Glomerular endothelial cell (primary cell): ENCODE measurements around the gene GLG1. TPM values are rescaled to one million over a fixed set of nuclear protein-coding genes. Genes with fewer than 3 reads are reported as not detected.

Experiments used
- DNase-seq: peaks from one replicate; pipeline ENCODE4 v3.0.0-alpha.2; 2011; ENCODE audit warnings: low read depth, low spot score; ENCODE audit errors: extremely low read depth
- total RNA-seq: library from RNA; depleted of rRNA; stranded (reverse); fragments of >200 nt; gene quantifications from 2 replicates; pipeline ENCODE4 v1.2.3, GENCODE V29; 2015

GLG1 gene
- total RNA-seq, 1 donor from 2014 or later: 253 TPM

DNA sequence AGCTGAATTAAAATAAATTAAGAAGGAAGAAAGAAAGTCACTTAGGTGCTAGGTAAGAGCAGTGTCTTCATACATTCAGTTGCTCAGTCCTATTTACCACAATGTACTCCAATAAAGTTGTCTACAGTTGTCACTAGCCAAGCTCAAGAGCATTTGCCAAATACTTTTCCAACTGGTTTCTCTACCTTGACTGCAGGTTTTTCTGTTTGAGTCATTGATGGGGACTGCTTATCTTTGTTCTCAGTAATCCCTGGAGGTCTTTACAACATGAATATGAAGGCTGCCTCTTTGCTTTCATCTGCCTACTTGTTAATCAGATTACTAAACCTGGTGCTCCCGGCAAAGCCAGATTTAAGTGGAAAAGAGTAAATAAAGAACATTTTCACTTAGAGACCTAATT, 121.0 kb downstream of the GLG1 start:
- DNase-seq: no peak

DNA sequence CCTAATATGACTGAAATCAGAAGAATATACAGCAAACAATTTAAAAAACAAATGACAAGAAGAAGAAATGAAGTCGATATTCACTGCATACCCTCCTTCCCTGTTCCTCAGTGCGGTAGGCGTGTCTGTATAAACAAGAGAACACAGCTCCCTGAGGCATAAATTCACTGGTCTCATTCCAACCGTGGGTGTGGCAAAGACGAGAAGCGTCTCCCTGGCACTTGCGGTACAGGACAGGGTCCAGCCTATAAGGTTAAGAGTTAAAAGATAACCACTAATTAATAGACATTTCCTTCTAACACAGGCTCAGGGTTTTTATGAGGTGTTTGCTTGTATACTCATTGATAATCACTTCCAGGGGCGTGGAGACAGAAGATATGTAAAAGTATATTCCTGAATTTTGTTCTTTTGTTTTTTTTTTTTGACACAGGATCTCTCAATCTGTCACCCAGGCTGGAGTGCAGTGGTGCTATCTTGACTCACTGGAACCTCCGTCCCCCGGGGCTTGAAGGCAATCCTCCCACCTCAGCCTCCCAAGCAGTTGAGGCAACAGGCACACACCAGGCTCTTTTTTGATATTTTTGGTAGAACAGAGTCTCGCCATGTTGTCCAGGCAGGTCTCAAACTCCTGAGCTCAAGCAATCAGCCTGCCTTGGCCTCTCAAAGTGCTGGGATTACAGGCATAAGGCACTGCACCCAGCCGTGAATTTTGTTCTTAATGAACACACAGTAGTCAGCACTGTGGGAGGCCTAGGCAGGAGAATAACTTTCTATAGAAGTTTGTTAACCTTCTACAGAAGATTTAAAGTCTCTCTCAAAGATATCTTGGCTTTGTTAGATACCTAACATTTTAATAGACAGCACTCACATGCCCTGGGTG, 126.5 kb downstream of the GLG1 start:
- DNase-seq: no peak

DNA sequence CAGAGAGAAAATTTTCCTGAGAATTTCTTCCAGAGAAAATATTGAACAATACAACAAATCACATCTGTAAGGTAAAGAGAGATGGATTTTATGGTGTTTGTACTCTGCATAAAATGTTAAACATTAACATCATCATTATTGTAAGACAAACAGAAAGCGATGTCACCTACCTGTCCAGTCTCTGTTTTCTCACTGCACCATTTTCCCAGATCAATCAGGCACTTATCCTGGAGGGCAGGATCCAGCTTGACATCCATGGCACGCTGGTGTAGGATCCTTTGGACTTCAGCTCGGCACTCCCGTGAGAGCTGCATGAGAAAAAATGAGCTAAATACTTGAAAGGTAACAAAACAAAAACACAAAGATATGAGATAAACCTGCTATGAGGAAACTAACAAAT, 129.7 kb downstream of the GLG1 start:
- no peak for DNase-seq

DNA sequence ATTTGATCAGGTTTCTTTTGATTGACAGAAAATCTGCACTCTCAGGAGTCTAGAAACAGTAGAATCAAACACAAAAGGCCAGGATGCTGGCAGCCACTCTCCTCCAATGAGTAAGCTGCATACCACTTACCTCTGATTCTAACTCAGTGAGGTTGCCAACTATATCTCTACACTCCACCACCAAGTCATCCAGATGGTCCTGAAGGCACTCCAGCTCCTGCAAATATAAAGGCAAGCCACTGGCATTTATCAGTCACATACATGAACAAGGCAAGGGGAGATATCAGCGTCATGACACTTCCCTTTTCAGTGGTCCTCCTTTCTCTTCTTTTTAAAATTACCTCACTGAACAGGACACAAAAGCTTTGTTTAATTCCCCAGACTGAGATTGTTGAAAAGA, 132.5 kb downstream of the GLG1 start:
- DNase-seq: no peak

DNA sequence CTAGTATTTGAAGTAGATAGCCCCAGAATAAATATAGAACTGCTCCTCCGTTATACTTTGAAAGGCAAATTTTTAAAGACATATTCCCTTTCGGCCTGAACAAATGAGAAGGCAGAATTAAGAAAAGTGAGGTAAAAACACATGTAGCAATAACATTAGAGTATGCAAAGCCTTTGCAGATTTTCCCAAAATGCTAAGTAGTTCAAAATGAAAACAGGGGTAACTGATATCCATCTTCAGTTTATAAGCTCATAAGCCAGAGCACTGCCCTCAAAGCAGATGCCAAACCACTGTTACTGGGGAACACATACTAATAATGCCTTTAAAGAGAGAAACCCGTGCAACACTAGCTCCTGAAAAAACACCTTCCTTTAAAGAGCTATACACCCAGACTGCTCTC, 134.4 kb downstream of the GLG1 start:
- no peak for DNase-seq

DNA sequence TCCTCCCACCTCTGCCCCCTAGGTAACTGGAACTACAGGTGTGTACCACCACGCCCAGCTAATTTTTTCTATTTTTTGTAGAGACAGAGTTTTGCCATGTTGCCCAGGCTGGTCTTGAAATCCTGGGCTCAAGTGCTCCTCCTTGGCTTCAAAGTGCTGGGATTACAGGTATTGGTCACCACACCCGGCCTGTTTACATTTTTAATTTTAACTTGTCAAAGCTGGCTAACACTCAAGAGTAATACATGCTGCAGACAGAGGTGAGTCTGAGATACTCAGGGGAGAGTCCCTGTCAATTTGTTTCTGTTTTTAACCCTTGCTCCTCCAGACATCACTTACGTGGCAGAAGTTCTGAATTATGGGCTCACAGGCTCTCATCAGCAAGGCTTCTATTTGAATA, 134.9 kb downstream of the GLG1 start:
- no peak for DNase-seq

DNA sequence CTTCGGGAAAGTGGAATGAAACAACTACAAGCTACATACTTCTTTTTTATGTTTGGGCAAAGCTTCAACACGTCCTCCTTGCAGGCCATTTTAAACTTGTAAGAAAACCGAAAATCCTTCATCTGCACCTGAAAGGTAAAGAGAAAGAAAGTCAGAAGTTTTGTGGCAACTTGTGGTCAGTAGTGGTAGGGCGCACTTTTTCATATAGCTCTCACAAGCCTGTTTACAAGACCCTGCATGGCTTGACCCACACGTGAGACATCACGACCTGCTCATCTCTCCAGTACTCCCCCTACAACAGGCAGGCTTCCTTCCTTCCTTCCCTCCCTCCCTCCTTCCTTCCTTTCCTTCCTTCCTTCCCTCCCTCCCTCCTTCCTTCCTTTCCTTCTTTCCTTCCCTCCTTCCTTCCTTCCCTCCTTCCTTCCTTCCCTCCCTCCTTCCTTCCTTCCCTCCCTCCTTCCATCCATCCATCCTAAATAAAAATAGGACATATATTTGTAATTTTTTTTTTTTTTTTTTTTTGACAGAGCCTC, 136.9 kb downstream of the GLG1 start:
- no peak for DNase-seq

DNA sequence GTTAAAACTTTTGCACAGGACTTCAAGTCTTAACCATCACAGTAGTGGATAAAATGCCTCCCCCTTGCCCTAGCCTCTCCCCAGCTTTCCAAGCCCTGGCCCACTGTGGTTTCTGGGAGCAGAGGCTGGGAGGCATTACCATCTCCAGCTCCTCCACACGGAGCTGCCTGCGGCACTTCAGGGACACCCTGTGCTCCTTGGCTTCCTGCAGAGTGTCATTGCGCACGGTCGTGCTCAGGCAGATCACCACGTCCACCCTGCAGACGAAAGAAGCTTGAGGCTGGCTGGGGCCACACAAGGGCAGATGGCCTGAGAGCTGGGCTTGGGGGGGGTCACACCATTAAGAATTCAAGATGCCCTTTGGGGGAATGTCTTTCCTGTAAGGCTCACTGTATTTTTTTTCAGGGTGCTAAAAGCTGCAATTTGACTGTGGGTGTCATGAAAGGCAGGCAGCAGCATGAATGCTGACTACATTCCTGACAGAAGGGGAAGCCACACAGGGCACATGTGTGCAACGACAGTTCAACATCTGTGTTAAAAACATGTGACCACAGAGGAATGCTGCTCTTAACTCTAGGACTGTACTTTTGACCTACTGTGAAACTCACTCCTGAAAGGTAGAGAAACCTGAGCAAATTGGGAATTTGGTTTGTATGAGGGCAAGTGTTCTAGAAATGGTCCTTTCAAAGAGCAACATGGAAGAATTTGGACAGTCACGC, 137.9 kb downstream of the GLG1 start:
- no peak for DNase-seq

DNA sequence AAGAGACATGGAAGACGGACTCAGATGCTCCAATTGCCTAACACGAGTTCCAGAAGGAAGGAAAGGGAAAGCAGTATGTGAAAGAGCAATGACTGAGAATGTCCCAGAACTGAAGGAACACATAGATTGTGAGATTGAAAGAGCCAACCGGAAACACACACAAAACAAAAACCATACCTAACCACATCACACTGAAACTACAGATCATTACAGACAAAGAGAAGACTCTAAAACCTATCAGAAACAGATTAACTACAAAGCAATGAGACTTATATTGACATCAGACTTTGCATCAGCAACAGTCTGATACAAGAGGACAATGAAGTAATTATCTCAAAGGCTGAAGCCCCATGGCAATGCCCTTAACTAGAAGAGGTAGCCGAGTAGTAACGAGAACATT, 140.0 kb downstream of the GLG1 start:
- DNase-seq: no peak

DNA sequence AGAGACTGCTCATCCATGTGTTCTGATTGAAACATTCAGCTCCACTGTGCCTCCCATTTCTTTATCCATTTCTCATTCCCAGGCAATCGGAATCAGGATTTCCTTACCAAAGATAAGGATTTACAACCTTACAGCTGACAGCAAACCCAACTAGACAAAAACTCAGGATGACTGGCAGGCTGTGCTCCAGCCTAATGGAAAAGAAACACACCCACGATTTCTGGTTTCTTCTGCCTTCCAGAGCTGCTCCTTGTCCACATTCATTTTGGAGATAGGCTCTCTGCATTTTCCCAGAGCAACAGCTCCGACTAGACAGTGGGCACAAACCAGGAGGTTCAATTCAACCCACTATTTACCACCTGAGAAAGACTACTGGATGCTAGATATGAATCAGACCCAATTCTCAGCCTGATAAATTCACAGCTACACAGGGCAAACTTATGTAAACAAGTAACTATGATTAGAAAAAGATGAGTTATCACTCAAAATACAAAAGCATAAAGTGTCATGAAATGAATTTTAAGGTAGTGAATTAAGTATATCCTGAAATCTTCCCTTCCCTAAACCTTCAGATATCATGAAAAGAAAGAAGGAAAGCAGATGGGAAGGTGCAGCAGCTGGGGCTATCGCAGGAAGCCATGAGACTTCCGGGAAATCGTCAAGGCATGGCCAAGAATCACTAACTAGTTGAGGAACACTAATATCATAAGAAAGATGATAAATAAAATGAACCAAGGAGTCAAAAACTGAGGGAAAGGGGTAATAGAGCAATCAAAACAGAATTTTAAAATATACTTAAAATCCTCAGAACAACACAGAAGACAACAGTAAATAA, 140.8 kb downstream of the GLG1 start:
- no peak for DNase-seq

DNA sequence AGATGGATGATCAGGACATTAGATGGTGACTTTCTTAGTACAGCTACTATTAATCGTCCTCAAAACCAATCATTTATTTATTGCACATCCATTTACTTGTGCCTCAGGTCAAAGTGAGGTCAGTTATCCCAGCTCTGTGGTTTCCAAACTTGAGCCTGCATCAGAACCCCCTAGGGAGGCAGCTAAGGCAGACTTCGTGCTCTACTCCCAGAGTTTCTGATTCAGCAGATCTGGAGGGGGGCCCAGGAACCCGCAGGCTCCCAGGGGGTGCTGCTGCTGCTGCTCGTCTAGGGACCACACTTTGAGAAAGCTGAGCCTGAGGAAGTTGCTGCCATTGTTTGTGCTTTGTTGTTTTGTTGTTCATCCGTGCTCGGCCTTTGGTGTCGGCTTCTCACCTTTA, 141.6 kb downstream of the GLG1 start:
- no peak for DNase-seq

DNA sequence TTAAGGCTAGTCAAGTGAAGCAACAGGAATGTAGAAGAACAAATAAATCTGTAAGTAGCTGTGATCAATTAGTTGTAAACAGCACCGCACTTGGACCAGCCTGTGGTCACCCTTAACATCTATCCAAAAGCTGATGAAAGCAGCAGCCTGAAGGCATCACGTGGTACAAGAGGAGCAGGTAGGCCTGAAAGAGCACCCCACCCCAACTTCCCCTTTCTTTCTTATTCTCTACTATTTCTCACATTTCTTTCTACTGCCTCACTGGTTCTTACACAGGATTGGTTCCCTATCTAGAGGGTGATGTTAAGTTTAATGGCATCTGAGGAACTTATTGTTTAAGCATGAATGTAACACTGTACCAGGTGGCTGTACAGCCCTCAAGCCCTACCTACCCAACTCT, 143.0 kb downstream of the GLG1 start:
- DNase-seq: no peak

DNA sequence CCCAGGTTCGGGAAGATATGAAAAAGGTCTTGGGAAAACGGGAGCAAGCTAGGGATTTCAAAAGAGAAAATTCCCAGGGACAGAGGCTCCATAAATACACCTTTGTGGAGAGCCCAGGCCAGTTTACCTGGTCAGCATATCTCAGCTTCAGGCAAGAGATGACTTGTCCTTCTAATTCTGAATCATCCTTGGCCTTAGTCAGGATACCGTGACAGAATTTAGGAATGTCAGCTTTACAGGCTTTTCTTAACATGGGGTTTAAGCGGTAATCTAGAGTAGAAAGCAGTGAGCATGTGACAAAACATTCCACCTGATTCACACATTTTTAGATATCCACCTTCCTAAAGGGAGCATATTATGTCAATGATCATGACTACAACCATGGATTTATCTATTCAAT, 144.6 kb downstream of the GLG1 start:
- no peak for DNase-seq

DNA sequence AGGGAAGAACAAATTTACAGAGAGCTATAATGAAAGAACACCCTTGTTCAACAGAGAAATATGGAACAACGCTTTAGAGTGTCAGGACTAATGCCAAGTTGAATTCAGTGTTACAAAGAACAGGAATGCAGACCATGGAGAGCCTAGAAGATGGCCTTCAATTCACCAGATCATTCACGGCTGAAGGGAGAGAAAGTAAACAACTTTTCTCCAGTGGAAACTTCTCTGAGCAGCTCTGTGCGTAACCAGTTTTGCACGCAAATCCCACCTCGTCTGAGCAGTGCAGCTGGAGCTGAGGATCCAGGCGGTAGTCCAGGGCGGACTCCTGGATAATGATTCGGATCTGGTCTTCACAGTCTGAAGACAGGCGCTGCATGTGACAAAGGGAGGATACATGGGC, 145.1 kb downstream of the GLG1 start:
- DNase-seq: no peak

DNA sequence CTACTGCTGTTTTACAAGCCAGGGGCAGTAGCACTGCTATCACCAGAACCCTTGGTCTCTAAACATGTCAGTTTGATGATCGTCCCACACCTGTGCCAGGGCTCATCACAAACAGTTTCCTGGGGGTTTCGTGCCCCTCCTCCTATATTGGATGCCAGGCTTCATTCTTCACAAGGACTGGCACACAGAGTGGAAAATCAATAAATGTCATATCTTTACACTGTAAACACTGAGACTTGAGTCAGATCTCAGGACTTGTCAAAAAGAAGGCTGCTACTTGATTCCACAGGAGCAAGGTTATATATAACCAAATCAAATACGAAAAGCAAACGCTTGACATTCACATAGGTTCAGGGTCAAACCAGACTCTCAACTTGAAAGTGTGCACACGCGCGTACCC, 146.4 kb downstream of the GLG1 start:
- no peak for DNase-seq

DNA sequence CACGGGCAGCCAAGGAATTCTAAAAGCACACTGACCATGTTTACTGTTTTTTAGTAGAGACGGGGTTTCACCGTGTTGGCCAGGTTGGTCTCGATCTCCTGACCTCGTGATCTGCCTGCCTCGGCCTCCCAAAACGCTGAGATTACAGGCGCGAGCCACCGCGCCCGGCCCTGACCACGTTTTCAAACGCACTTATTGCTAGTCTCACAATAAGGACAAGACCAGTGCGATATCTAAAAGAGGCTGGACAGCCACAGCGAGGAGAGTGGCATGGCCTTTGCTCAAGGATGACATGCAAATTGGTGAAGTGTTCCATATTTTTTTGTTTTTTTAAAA, 150.7 kb downstream of the GLG1 start:
- no peak for DNase-seq

DNA sequence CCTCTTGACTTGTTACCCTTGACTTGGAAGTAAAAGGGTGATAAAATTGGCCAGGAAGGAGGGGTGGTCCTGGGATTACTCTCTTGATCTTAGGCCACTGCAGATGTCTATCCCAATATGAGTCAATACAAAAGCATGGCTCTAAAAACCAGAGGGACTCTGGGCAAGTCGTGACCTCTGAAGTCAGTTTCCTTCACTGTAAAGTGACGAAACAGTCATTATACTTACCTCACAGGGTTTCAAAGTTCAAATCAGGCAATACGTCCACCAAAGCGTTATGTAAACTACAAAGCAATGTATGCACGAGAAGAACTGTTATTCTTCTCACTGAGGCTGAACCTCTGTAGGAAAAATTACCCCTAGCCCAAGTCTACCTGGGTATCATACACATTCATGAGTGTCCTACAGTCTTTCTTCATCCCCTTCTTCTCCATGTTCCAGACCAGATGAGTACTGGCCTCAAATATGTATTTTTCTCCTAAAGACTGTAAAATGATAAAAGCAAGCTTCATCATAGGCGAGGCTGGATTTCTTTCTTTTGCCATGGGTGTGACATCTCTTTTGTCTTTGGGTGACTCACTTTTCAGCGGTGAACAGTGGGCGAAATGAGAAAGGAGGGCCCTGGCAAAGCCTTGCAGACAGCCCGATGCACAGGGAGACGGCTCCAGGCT, 151.2 kb downstream of the GLG1 start:
- no peak for DNase-seq

DNA sequence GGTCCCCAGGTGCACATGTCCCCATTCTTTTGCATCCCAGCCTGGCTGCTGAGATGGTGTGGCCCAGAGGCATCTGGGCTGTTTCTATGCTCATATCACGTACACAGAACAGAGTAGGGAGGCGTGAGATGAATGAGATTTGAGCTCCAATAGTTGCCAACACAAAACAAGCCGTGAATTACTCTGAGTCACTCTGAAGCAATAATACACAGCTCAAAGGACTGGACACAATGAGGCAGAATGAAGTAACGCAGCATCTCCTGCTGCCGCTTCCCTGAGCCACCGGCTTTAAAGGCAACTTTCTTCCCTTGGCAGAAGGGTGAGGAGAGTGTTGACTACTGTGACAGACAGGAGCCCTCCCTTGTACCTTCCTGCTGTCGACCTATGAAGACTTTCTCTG, 151.7 kb downstream of the GLG1 start:
- no peak for DNase-seq

DNA sequence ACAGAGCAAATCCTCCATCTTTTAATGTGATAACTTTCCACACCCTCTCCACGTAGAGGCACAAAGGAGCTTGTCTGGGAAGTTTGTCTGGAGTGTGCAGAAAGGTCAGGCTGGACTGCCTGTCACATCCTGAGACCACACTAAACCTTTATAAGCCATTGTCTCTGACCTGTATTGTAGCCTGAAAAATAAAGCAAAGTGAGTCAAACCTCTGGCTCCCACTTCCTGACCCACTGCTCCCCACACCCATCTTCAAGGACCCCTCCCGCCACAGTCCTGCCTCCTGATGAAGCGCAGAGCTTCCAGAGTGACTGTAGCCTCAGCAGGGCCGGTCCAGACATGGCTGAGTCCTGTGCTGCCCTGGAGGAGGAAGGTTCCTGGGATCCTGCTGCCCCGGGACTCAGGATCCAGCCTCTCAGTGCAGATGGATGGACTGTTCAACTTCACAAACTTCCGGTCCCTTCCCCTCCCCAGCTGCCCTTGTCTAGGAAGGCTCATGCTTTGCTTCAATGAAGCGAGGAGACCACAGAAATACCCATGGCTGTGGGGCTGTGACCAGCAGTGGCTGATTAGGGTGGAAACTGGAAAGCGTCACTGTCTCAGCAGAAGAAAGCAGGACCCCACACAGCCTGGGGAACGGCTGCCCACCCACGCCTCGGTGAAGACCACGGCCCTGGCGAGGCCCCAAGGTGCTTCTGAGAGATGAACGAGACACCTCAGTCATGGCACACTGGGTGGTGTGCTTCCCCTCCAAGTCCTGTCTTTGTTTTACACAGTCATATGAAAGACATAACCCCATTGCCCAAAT, 154.8 kb downstream of the GLG1 start:
- DNase-seq: no peak
